ENCODE measurements around the gene CTNNA2. TPM values are rescaled to one million over a fixed set of nuclear protein-coding genes. Genes with fewer than 3 reads are reported as not detected.

The CTNNA2 gene
- total RNA-seq, 1 experiment from 2014 or later = 5.5 TPM

- Histone ChIP-seq H3K9ac (ENCODE audit: extremely low read depth, insufficient read length, low read length) (no peak overlapping the region), H3K79me2 (ENCODE audit: insufficient read depth, low read length) (no peaks in the 10 kb centered on the region), H3K56ac (ENCODE audit: insufficient read length, low read depth, low read length) (no peak overlapping the region), H3K4me1 (ENCODE audit: insufficient read depth, low read length) (peaks cover 7% of the 10 kb centered on the region; the same call in 1 of the 2 replicates), H3K4me2 (ENCODE audit: insufficient read depth, insufficient read length, low read length) (no peak overlapping the region), H3K18ac (ENCODE audit: insufficient read length, low read depth, low read length) (no peak overlapping the region), H4K8ac (replicated peaks; ENCODE audit: insufficient read length, low read depth, low read length) (no peak overlapping the region), H4K20me1 (ENCODE audit: control insufficient read depth, insufficient read depth, insufficient read length) (no peaks in the 10 kb centered on the region), H4K91ac (ENCODE audit: insufficient read length, low read depth, low read length) (no peak overlapping the region), H2BK12ac (ENCODE audit: insufficient read length, low read depth, low read length) (no peak overlapping the region), H3K14ac (ENCODE audit: insufficient read depth, low read length) (no peak overlapping the region), H3K27ac (ENCODE audit: insufficient read length, low read depth, low read length) (no peak overlapping the region), H3K27me3 (ENCODE audit: insufficient read depth, low read length) (no peaks in the 10 kb centered on the region), H3K79me1 (ENCODE audit: insufficient read depth, low read depth, low read length, poor library complexity, severe bottlenecking) (no peaks in the 10 kb centered on the region), H3K23ac (ENCODE audit: insufficient read length, low read depth, low read length) (no peak overlapping the region), H2AFZ (ENCODE audit: low read length) (no peak overlapping the region), H2BK20ac (ENCODE audit: low read depth, low read length, poor library complexity, severe bottlenecking) (no peak overlapping the region), H2AK5ac (ENCODE audit: insufficient read length, low read length) (no peak overlapping the region), H3T11ph (ENCODE audit: low read length) (no peak overlapping the region), H3K9me3 (ENCODE audit: control insufficient read depth, low read depth, low read length) (no peaks in the 10 kb centered on the region), H2BK5ac (ENCODE audit: insufficient read length, low read length) (no peak overlapping the region), H3K4ac (ENCODE audit: low read depth, low read length) (no peak overlapping the region), H3K23me2 (ENCODE audit: insufficient read length, low read depth, low read length, poor library complexity, severe bottlenecking) (no peaks in the 10 kb centered on the region), H4K5ac (ENCODE audit: insufficient read length, low read depth, low read length) (no peak overlapping the region), H2BK15ac (ENCODE audit: low read depth, low read length) (no peak overlapping the region), H2BK120ac (ENCODE audit: low read depth, low read length, poor library complexity, severe bottlenecking) (no peak overlapping the region)
- Mint-ChIP-seq H3K4me3 (no peak overlapping the region), H3K36me3 (ENCODE audit: insufficient read depth in 1 of 3, low read depth in 3 of 3) (no peaks in the 10 kb centered on the region), H3K9me3 (no peaks in the 10 kb centered on the region), H3K27ac (no peak overlapping the region), H3K4me1 (peaks cover 26 to 27% of the 10 kb centered on the region in 2 experiments), H3K27me3 (ENCODE audit: low read depth) (no peaks in the 10 kb centered on the region)
- no CpG with 5 or more reads among the region's 4 CpGs for WGBS (ENCODE audit: extremely low coverage, insufficient read length, low lambda C conversion rate)
- DNase-seq = peak; percentile 71
- peak; percentile 80 for TF ChIP-seq CTCF (conservative IDR thresholded peaks at IDR 0.05)
Observed at GRCh38 chr2:79982445-79982844, 469.6 kb downstream of the CTNNA2 start.

Data from H9 (cell line).